Suppressor macrophage treated with lipopolysaccharide for 4 hours (primary cell): ENCODE results near the gene STING1.
"Not testable (repeated sequence)": the region's sequence is repeated elsewhere in the genome, so short reads cannot be mapped to it uniquely, and the experiment has no call there.

Source experiments
- DNase-seq: peaks from one replicate; pipeline ENCODE4 v3.0.0-alpha.2; 2020

The STING1 gene

DNA sequence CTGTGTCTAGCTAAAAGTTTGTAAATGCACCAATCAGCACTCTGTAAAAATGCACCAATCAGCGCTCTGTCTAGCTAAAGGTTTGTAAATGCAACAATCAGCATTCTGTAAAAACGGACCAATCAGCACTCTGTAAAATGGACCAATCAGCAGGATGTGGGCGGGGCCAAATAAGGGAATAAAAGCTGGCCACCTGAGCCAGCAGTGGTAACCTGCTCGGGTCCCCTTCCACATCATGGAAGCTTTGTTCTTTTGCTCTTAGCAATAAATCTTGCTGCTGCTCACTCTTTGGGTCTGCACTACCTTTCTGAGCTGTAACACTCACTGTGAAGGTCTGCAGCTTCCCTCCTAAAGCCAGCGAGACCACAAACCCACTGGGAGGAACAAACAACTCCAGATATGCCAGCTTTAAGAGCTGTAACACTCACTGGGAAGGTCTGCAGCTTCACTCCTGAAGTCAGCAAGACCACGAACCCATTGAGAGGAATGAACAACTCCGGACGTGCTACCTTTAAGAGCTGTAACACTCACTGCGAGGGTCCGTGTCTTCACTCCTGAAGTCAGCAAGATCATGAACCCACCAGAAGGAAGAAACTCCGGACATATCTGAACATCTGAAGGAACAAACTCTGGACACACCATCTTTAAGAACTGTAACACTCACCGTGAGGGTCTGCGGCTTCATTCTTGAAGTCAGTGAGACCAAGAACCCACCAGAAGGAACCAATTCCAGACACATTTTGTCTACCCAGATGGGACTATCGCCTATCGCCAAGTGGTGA lies 20.7 kb upstream of the STING1 start:
- DNase-seq, result not testable (repeated sequence)

DNA sequence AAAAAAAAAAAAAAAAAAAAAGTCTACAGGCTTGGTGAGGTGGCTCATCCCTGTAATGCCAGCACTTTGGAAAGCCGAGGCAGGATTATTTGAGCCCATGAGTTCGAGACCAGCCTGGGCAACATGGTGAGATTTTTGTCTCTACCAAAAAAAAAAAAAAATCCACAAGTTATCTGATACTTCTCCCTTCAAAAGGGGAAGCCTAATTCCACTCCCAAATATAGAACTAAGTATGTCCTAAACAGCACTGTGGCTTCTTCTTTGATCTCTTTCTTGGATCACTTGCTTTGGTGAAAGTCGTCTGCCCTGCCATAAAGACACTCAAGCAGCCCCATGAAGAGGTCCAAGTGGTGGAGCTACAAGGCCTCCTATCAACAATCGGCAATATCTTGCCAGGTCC lies 18.8 kb upstream of the STING1 start:
- DNase-seq, result no peak

DNA sequence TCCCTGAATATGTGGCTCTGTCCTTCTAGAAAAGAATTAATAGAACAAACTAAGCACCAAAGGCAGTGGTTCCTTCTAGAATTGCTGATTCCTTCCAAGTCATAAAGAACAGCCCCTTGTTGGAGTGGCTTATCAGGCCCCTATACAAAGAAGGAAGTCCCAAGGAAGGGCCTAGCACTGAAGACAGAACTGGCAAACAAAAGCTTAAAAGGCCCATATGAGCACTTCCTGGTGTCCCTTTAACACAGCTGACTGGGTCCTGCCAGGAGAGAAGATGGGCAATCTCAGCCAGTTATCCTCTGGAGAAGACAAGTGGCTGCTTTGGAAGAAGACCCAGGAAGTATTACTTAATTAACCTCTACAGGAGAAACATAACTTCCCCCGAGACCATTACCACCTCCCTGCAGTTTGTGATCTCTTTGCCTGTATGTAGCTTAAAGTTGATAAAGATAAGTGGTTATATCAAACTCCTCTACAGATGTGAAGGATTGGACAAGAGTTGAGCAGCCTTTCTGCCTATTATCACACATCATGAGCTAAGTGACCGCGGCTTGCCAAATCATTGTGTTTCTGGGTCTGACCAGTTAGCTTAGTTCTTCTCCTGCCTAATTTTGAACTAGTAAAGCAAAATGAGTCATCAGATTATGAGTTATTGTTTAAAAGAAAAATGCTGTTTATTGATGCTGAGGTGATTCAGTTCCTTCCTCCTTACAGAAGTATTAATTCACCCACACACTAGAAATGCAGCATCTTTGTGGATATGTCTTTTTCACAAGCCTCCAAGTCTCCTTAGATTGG lies 13.3 kb upstream of the STING1 start:
- peak; percentile 68 for DNase-seq

DNA sequence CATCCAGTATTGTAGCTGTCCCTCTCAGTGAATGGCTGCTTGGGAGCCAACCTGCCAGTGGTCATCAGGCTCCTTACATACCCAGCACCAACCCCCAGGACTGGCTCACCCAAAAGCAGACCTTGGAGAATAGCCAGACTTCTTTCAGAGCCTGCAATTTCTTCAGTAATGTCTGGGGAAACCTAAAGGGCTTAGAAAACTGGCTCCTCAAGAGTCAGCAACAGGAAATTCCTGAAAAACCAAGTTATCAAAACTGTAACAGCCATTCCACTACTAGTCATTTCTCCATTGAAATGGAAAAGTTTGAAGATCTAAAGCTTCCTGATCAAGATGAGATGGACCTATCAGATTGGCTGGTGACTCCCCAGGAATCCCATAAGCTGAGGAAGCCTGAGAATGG lies 12.3 kb upstream of the STING1 start:
- DNase-seq, result no peak

DNA sequence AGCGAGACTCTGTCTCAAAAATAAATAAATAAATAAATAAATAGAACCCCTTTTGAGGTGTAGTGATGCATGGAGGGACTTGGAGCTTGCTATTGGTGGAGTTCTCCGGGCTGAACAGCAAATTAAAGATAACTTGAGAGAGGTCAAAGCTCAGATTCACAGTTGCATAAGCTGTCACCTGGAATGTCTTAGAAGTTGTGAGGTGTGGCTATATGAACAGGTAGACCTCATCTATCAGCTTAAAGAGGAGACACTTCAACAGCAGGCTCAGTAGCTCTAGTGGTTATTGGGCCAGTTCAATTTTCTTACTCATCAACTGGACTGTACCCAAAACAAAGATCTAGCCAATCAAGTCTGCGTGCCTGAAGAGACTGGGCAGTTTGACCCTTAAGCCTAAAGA lies 11.7 kb upstream of the STING1 start:
- DNase-seq, result no peak

DNA sequence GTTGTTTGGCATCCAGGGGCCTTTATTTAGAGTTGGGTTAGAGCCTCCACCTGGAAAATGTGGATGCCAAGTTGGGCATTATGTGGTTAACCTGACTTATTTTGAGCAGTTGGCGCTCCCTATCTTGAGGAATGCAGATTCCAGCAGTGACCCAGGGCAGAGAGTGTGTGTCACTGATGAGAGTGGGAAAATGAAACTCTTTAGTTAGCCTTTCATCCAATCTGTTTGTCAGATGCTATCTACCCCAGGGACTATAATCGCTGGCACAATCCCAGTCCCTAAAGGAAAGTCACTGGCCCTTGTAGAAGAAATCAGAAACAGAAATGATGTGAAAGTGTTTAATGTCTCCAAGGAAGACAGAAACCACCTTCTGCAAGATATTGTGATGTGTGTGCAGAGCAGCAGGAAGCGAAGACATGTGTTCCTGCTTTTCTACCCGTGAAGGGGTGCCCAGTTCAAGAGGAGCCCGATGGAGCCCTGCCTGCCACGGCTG lies 10.2 kb upstream of the STING1 start:
- peak; percentile 41 for DNase-seq

DNA sequence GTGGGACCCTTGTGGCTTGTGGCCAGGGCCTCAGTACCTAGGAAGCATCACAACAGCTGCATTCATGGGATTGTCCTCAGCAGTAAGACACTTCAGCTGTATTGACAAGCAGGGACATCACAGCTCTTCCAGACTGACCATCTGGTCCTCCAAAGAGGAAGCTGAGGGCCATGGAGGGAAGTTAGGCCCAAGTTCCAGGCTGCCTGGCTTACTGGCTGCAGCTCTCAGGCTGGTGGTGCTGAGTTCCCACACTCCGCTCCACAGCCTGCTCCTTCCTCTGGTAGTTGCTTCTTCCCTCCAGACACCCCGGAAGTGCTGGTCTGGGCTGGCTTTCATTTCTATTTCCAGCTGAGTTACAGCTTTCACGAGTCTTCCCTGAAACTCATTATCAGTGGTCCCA lies 5.7 kb upstream of the STING1 start:
- peak; percentile 76 for DNase-seq

DNA sequence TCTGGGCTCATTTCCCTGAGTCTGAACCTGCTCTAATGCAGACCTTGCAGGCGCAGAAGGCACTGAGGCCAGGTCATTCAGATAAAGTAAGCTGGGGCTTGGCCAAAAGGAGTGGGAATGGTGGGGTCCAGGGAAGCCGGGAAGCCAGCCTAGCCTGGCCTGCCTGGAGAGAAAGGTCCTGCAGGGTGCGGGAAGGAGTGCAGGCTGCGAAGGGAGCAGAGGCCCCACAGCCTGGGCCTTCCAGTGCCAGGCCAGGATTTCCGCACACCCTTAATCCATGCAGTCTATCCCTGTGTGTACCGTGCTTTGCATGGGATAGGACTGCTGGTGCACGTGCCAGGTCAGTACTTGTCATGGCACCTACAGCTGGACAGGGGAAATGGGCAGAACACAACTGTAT lies 3.6 kb upstream of the STING1 start:
- no peak for DNase-seq

DNA sequence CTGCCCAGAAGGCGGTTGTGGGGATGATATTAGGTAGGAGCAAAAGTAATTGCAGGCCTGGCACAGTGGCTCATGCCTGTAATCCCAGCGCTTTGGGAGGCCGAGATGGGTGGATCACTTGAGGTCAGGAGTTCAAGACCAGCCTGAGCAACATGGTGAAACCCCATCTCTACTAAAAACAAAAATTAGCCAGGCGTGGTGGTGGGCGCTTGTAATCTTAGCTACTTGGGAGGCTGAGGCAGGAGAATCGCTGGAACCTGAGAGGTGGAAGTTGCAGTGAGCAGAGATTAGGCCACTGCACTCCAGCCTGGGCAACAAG lies 291 bp upstream of the STING1 start:
- not testable (repeated sequence) for DNase-seq

DNA sequence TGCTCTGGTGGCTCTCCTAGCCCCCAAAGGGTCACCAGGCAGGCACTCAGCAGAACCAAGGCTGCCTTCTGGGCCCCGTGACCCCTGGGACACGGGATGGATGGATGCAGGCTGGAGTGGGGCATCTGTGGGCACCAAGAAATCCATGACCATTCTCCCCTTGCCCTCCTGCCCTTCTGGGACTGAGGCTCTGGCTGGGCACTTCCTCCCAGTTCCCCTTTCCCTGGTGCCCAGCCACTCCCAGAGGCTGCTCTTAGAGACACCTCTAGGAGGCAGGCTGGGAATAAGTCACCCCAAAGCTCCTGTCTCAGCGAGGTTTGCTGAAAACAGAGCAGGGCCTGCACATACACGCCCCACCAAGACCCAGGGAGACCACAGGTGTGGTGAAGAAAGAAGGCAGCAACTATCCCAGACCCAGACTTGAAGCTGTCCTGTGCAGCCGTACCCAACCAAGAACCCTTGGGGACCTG lies 943 bp downstream of the STING1 start:
- peak; percentile 67 for DNase-seq

DNA sequence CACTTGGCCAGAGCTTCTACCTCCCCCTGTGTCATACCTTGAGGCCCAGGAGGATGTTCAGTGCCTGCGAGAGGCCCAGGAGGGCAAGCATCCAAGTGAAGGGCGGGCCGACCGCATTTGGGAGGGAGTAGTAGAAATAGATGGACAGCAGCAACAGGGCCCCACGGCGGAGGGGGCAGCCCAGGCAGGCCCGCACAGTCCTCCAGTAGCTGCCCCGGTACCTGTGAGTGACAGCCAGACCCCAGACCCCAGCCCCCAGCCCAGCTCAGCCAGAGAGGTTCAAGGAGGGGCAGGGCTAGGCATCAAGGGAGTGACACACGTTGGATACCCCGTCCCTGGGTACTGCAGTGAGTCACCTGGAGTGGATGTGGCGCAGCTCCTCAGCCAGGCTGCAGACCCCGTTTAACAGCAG lies 1.4 kb downstream of the STING1 start:
- DNase-seq, result no peak

DNA sequence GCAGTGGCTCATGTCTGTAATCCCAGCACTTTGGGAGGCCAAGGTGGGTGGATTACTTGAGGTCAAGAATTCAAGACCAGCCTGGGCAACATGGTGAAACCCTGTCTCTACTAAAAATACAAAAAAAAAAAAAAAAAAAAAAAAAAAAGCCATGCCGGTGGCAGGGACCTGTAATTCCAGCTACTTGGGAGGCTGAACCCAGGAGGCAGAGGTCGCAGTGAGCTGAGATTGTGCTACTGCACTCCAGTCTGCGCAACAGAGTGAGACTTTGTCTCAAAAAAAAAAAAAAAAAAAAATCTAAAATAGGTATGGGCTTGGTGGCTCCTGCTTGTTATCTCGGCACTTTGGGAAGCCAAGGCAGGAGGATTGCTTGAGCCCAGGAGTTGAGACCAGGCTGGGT lies 2.8 kb downstream of the STING1 start:
- DNase-seq, result not testable (repeated sequence)

DNA sequence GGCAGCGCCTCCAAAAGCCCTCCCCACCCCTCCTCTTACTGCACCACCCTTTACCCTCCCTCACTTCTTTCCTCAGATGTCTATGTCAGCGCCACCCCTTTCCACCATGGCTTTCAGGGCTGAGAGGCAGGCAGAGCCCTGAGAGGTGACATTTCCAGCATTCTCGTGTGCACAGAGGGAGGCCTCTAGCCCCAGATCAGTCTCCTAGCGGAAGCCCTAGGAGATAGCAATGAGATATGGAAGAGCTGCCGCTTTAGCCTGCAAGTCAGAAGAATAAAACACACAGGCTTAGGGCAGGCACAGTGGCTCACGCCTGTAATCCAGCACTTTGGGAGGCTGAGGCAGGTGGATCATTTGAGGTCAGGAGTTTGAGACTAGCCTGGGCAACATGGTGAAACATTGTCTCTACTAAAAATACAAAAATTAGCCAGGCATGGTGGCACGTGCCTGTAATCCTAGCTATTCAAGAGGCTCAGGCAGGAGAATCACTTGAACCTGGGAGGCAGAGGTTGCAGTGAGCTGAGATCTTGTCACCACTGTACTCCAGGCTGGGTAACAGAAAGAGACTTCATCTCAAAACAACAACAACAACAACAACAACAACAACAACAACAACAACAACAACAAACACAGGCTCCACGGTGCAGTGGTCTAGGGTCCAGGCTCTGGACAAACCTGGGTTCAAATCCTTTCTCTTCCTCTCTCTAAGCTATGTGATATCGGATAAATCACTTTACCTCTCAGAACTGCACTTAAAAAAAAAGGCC lies 3.7 kb downstream of the STING1 start:
- DNase-seq, result not testable (repeated sequence)

DNA sequence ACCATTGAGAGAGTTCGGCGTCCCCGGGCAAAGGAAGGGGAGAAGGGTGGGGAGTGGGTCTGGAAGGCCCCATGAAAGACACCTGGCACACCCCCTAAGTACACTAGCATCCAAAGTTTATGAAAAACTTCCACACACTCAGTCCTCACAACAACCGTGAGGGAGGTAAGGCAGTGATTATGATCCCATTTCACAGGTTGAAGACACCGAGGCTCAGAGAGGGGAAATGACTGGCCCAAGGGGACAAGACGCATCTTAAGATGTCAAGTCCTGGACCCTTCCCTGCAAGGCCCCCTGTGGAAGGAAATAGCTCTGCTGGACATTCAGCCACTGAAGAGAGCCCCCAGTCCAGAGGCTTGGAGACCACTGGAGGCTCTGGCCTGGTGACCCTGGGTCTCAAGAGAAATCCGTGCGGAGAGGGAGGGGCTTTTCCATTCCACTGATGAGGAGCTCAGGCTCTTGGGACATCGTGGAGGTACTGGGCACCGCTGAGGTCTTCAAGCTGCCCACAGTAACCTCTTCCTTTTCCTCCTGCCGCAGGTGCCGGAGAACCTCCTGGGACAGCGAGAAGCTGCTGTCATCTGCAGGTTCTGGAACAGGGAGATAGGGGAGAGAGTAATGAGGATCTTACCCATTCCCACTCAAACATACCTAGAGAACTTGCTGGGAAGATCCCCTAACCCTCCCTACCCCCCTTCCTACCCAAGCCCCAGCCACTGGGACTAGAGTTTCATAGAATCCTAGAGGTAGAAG lies 6.5 kb downstream of the STING1 start:
- DNase-seq, result no peak

DNA sequence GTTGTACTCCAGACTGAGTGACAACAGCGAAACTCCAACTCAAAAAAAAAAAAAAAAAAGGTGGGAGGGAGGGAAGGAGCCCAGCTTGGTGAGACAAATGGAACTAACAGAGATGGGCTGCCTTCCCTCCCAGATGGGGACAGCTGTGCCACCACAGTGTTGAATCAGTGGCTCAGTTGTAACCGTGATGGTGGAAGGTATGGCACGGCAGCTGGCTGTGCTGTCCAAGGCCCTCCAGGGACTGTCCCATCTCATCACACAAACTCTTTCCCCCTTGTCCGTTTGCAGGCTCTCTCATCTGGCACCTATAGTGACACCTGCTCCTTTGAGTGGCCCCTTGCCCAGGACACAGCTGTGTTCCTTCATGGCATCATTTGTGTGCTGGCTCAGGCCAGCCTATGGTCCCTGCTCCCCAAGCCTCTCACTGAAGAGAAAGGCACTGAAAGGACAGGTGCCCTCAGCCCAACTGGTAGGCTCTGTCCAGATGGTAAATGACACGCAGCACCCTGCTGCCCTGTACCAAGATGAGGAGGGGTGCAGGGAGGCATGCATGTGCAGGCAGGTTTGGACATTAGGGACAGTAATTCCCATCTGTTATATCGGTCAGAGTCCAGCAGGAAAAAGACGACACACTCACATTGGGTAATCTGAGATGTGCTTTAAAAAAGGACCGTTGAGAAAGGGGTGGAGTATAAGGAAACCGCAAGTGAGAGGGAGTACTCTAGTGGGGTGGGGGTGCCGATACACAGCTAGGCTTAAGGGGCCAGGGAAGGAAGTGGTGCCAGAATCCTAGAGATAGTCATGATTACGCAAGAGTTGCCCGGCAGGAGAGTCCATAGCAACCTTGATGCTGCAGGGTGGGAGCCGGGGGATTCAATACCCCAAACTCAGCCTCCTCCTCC lies 7.4 kb downstream of the STING1 start:
- peak; percentile 65 for DNase-seq

DNA sequence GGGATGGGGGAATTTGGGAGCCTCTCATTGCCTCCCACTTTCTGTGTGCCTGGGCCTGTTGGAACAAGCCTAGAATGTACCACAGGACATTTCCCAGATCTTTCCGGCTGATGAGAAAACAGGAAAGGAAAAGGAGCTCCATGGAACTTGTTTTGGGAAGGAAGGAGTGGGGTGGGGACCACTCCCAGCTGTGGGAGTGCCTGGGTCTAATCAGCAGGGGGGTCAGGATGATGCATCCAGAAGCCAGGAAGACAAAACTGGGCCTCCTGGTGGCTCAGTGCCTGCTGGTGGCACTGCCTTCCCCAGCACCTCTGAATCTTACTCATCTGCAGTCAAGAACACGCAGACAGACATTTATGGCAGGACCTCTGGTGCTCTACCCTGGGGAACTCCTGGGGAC lies 9.0 kb downstream of the STING1 start:
- DNase-seq, result no peak

DNA sequence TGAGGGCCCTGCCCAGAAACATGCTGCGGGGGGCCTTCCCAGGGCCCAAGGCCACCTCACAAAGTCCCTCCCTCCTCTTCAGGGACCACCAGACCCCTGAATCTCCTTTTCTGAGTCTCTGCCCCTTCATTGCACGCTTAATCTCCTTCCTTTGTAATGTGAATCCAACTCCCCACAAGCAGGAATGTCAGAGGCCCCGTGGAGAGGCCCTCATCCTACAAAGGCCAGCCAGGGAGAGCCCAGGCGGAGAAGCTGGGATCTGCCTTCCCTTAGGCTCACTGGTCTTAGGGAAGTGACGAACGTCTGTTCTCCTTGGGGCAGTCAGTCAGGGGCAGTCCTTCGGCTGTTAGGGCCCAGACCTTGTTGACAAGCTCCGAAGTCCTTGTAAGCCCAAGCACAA lies 9.5 kb downstream of the STING1 start:
- no peak for DNase-seq

DNA sequence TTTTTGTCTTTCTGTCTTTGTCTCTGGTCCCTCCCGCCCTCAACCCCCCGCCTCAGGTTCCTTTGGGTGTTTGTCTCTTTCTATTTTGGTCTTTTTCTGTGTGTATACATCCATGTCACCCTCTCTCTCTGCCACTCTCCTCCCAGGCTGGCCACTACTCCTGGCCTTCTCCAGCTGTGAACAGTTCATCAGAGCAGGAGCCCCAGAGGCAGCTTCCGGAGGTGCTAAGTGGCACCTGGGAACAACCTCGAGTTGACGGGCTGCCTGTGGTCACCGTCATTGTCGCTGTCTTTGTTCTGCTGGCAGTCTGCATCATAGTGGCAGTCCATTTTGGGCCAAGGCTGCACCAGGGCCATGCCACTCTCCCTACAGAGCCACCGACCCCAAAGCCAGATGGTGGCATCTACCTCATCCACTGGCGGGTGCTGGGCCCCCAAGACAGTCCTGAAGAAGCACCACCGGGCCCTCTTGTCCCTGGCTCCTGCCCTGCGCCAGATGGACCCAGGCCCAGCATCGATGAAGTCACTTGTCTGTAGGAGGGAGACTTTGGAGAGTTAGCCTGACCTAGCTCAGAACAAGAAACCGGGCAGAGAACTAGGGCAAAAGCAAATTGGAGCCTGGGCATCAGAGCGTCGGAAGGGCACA lies 10.1 kb downstream of the STING1 start:
- no peak for DNase-seq

DNA sequence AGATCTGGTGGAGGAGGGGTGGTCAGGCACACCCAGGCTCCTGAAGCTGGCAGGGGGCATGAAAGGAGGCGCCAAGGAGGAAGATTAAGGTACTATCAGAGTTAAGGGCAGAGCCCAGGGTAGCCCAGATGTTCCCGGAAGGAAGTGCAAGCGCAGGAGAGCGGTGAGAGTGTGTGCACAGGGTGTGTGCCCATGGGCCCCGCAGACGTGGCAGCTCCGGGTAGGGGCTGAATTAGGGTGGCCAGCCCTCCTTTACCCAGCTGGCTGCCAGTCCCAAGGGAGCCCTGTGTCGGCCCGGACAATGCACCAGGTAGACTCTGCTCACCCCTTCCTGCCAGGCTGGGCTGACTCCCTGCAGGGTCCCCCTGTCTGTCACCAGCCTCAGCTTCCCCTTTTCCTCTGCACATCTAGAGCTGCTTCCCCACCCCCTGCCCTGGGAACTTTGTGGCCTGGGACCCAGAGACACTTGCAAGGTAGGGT lies 11.7 kb downstream of the STING1 start, which contains the start of gene SMIM33:
SMIM33 (plus strand) TSS at position 184 of the 480 bp plus-strand sequence; CDS start at position 302, 118 bp downstream.
- DNase-seq, result no peak

DNA sequence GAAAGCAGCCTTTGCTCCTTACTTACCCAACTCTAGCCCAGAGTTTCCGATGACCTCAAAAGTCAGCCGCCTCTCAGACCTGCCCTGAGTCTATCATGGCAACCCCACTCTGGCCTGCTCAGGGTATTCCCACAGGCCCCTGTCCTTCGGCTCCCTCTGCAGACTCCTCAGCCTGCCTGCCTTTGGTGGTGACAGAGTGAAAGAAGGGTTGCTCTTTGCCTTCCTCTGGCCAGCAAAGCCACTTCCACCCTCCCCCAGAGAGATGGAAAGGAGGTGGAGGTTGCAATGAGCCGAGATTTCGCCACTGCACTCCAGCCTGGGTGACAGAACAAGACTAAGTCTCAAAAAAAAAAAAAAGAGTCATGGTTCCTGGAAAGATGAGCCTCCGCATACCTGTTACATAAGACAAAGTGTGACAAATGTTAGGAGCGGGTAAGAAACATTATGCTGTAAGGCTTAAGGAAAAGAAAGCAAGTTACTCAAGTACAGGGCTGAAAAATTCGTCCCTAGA lies 14.1 kb downstream of the STING1 start:
- DNase-seq, result peak; percentile 84
